WTC11 (cell line): ENCODE data around the gene GABRG3.

Source experiments
- E2F5 ChIP-seq: sonication (generic); formaldehyde crosslinking; IDR thresholded peaks from 2 replicates; pipeline ENCODE4 v1.8.1; 2022; ENCODE audit warnings: mild to moderate bottlenecking, moderate library complexity, missing genetic modification reagents
- ESRRA ChIP-seq: sonication (generic); formaldehyde crosslinking; IDR thresholded peaks from 2 replicates; pipeline ENCODE4 v1.8.1; 2022; ENCODE audit warnings: mild to moderate bottlenecking, missing genetic modification reagents, borderline replicate concordance
- IRF2 ChIP-seq: sonication (generic); formaldehyde crosslinking; IDR thresholded peaks from 2 replicates; pipeline ENCODE4 v1.8.0; 2022; ENCODE audit warnings: low read depth, missing genetic modification reagents, borderline replicate concordance
- PREB ChIP-seq: sonication (generic); formaldehyde crosslinking; IDR thresholded peaks from 2 replicates; pipeline ENCODE4 v1.8.1; 2022; ENCODE audit warnings: mild to moderate bottlenecking, missing genetic modification reagents, moderate library complexity, borderline replicate concordance
- ZNF232 ChIP-seq: sonication (generic); formaldehyde crosslinking; IDR thresholded peaks from 2 replicates; pipeline ENCODE4 v1.8.0; 2022; ENCODE audit warnings: mild to moderate bottlenecking, missing genetic modification reagents

DNA sequence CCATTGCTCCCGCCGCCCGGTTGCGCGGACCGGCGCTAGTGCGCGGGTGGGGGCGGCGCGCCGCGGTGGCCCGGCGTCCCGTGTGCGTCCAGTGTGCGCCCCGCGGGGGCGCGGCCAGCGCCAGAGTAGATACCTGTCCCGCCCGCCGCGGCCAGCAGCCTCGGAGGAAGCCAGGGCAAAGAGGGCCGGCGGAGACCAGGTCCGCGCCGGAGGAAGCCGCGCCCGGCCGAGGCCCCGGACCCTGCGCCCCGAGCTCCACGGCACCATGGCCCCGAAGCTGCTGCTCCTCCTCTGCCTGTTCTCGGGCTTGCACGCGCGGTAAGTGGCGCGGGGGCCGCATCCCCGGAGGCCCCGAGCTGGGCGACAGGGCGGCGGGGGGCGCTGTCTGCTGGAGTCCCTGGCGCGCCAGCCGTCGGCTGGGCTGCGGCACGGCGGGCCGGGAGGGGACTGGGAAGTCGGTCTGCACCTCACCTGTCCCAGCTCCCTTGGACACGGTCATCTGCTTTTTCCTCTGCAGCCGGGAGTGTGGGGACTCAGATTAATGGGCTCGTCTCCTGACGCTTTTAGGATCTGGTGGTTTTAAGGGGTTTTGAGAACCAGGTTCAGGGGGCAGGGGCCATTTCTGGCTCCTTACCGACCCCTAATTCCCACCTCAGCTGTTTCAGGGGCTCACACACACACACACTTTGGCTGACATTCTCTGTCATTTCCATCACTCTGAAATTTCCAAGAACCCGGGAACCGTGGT lies 464 bp downstream of the GABRG3 start:
- TF ChIP-seq PREB (no peak), IRF2 (CRISPR knock-in tag) (no peak), ESRRA (CRISPR knock-in tag) (no peak), ZNF232 (CRISPR knock-in tag) (no peak), E2F5 (no peak)
